NAMALWA (cell line): ENCODE data around the gene PPT2.
"Not testable (repeated sequence)": the region's sequence is repeated elsewhere in the genome, so short reads cannot be mapped to it uniquely, and the experiment has no call there.

Experiments used
- DNase-seq: peaks from one replicate; pipeline ENCODE4 v3.0.0-alpha.2; 2015; ENCODE audit warnings: low spot score

The PPT2 gene

DNA sequence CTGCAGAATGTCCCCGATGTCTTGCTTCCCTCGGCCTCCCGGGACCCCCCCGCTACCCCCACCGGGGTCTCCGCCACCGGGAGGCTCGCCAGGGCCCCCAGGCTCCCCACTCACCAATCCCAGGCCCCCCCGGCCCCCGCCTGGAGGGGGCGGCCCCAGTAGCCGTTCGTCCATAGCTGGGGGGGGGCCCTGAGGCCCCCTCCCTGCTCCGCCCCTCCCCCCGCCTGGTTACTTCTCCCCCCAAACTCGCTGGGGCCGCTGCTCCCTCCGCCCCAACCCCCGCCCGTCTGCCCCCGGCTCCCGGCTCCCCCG is 35.8 kb downstream of the PPT2 start:
- no peak for DNase-seq

GRCh38 chr6:32190054-32190851 is 36.3 kb downstream of the PPT2 start, which contains the start of gene PBX2:
Gene PBX2 (minus strand): TSS chr6:32190202. CDS start chr6:32189915, 287 bp downstream.
- DNase-seq = peak; percentile 86

DNA sequence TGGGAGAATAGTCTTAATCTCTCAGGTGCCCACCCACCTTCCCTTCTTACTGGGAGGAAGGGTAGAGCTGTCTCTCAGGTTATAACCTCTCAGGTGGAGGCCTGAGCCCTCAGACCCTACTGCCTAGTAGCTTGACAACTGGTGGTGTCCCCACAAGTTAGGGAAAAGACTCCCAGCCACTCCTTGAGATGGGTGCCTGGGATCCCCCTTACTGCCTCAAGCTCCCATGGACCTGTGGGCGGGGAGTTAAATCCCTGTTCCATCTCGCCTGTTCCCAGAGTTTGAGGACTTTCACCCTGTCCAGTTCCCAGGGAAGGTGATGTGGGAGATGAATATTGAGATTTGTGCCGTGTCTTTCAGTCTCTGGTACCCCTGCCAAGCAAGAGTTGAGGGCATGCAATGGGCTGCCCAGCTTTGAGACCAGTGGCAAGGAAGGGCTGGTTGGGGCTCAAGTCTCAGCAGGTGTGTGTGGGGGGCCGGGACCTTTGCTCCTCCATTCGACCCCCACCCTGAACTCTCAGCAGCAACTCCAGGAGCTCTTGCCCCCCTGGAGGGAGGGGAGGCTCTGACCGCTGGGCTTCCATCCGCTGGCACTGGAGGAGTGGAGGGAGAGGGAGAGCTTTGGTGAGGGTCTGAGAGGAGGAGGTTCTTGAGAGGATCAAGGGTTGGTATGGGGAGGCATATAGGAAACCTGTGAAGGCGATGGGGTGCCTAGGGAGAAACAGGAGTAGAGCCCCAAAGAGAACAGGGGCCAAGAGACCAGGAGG is 37.2 kb downstream of the PPT2 start:
- DNase-seq = no peak

- no peak for DNase-seq
Measured at GRCh38 chr6:32191696-32192607, 38.0 kb downstream of the PPT2 start.

DNA sequence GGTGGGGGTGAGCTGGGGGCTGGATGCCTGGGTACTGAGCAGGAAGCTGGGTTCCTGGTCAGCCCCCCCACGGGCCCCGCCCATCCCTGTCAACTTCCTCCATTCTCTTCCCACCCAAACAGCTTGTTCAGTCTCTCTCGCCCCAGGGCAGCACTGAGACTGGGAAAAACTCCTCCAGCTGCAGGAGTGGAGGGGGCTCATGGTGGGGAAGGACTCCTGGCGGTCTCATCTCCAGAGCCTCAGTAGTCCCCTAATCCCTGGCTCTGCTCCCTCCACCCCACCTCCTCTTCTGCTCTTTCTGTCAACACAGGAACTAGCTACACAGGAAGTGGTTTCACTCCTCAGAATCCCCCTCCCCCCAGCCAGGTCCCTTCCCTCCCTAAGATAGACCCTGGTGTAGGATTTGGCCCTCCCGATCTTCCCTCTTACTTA is 38.7 kb downstream of the PPT2 start, which contains the start of gene GPSM3:
Gene GPSM3, minus strand, starts transcription at position 36 of the 432 bp plus-strand sequence. CDS start 130 bp downstream, outside the sequence.
- DNase-seq = peak; percentile 62

GRCh38 chr6:32193096-32193495 is 39.2 kb downstream of the PPT2 start:
- not testable (repeated sequence) for DNase-seq

GRCh38 chr6:32194388-32194787 is 40.4 kb downstream of the PPT2 start:
- DNase-seq = no peak

- peak; percentile 78 for DNase-seq
Measured at GRCh38 chr6:32194825-32195651, 41.1 kb downstream of the PPT2 start.

DNA sequence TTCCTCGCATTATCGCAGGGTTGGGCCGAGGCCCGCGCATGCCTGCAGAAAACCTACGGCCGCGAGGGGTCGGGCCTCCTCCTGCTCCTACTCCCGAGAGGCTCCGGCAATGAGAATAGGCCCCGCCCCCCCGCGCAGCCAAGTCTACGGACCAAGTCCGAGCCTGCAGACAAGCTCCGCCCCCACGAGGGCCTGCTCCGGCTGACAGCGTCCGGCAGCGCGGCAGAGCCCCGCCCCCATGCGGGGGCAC is 41.6 kb downstream of the PPT2 start:
- peak; percentile 99 for DNase-seq

DNA sequence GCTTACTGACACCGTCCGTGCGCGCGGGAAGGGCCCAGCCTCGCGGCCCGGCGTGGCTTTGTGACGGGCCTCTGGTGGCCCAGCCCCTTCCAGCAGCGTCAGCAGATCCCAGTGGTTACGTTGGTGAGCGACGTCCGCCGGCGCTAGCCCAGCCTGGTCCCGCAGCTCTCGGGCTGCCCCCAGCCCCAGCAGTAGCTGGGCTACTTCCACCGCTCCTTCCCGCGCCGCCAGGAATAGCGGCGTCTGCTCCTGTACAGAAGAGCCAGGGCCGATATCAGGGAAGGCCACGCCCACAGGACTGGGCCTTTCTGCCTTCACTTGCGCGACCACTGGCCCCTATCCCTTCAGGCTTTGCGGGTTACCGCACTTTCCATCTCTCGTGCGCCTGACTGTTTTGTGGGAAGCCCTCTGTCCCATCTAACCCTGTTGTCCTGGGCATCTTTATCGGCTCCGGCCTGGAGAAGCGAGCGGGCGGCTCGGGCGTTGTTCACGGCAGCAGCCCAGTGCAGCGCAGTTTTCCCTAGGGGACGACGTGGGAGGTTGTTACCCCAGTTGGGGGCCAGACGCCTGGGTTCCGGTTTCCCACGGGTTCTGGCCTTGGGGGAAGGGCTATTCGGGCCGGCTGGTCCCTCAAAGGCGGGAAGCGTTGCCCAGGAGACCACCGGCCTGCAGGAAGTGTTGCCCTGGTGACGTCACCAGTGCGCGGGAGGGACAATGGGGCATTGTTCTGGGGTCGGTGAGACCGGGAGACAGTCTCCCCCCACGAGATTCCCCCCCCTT is 42.2 kb downstream of the PPT2 start:
- DNase-seq = peak; percentile 85

GRCh38 chr6:32196682-32197616 is 43.0 kb downstream of the PPT2 start:
- DNase-seq = no peak

- DNase-seq = no peak
Measured at GRCh38 chr6:32198345-32198696, 44.4 kb downstream of the PPT2 start.

DNA sequence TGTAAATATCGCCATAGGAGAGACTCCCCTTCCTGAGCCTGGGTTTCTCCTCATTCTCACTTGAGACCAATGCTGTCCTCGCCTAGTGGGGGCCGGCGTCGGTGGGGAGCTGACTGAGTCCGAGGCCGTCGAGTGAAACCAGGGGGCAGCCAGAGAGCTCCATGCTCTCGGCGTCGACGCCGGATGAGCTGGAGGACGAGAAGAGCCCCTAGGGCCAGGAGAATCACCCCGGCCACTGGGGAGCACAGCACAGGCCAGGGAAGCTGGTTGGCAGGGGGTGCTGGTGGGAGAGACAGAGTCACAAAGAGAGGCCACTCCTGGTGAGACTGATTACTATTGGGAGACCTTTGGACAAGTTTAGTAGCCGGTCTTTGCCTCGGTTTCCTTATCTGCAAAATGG is 44.9 kb downstream of the PPT2 start:
- DNase-seq = no peak

DNA sequence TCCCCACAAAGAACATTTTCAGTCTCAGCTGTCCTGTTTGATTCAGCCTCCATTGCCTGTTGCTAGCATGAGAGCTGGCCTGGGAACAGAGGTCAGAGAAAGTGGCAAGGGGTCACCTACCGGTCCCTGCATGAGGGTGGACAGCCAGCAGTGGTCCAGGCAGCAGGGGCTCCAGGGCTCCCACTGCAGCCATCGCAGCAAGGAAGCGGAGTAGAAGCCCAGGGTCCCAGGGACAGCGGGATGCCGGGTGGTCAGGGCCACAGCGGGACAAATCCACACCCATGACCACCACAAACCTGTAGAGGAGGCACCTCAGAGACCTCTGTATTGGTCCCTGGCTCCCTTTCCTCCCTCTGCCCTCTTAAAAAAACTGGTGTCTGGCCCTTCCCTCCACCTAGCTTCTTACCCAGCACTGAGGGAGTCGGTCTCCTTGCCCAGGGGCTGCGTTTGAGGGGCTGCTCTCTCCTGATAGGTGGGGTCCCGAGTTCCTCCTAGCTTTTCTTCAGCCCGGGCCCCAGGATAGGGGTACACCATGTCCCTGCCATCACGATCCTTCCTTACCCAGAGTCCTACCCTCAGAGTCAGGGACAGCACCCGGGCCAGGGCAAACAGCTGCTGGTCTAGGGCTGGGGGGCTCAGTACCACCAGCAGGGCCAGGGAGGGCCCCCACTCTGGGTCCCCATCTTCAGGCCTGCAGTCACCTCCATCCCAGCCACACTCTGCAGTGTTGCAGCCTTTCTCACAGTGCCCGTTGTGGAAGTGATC is 47.0 kb downstream of the PPT2 start:
- DNase-seq = no peak

- DNase-seq = no peak
Measured at GRCh38 chr6:32202186-32202585, 48.2 kb downstream of the PPT2 start.

DNA sequence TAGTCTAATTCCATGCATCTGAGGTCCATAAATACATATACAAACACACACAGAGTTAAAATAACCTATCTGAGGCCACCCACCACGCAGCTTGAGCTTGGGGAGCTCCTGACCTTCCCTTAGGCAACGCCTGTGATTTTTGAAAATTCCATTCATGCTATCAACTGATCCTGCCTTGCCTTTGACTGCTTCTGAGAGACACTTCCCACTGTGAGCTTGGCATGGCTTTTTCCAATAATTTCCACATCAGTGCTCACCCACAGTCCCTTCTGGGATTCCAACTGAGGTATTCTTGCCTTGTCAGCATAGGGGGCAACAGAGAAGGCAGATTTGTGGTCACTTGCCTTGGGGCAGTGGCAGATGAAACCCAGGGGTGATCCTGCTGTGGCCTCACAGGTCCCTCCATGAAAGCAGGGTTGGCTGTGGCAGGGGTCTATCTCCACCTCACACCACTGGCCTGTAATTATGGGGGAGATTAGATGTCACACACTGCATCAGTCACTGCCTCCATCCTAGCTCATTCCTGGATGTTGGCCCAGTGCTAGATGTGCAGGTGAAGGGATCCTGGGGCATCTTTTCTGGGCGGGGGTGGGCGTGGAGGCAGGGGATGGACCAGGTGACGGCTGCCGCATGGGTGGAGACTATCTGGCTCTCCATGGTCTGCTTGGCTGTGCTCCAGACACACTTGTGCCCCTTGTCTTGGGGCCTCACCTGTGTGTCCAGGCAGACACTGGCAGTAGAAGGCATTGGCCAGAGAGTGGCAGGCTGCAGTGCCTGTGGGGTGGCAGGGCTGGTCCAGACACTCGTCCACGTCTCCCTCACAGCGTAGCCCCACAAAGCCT is 49.7 kb downstream of the PPT2 start:
- no peak for DNase-seq

DNA sequence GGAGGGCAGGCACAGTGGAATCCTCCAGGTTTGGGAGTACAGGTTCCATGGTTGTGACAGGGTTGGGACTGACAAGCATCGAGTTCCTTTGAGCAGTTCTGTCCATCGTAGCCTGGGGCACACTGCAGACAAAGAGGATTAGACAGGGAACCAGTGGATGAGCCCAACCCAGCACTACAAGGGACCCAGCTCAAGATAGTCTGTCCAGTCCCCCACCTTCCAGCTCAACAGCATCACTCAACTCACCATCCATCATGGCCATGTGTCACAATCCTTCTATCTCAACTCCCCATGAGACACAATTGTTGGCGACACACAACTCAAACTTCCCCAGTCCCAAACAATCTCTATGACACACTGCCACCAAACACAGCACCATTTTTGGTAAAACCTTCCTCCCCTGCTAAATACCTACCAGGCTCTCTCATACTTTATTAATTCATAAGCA is 50.4 kb downstream of the PPT2 start:
- DNase-seq = no peak

GRCh38 chr6:32208996-32209395 is 55.1 kb downstream of the PPT2 start:
- DNase-seq = no peak
